A673 (cell line): ENCODE results near the gene ACTR5.

ENCODE experiments used
- EZH2 ChIP-seq: fragments of 200-600 bp; sonication (generic); IDR thresholded peaks from 2 replicates; pipeline ENCODE4 v1.6.1; 2017; ENCODE audit warnings: borderline replicate concordance, low read depth, mild to moderate bottlenecking, mixed read lengths, antibody characterized with exemption, low read length; ENCODE audit not compliant: poor library complexity, severe bottlenecking
- TF ChIP-seq, protein P1 (sequence below): fragments of 300-800, 200-600 bp; sonication (generic); conservative IDR thresholded peaks from 2 replicates; pipeline ENCODE4 v1.5.1; 2017; ENCODE audit warnings: low read depth, mild to moderate bottlenecking, antibody characterized with exemption, low read length, moderate library complexity, mixed read lengths

GRCh38 chr20:38722683-38723016 is 25.6 kb upstream of the ACTR5 start:
- TF ChIP-seq, protein P1, sequence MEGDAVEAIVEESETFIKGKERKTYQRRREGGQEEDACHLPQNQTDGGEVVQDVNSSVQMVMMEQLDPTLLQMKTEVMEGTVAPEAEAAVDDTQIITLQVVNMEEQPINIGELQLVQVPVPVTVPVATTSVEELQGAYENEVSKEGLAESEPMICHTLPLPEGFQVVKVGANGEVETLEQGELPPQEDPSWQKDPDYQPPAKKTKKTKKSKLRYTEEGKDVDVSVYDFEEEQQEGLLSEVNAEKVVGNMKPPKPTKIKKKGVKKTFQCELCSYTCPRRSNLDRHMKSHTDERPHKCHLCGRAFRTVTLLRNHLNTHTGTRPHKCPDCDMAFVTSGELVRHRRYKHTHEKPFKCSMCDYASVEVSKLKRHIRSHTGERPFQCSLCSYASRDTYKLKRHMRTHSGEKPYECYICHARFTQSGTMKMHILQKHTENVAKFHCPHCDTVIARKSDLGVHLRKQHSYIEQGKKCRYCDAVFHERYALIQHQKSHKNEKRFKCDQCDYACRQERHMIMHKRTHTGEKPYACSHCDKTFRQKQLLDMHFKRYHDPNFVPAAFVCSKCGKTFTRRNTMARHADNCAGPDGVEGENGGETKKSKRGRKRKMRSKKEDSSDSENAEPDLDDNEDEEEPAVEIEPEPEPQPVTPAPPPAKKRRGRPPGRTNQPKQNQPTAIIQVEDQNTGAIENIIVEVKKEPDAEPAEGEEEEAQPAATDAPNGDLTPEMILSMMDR: no peak
- no peak for TF ChIP-seq EZH2
